ENCODE results near the gene KPNA2. TPM values are rescaled to one million over a fixed set of nuclear protein-coding genes. Genes with fewer than 3 reads are reported as not detected.
"Not testable (repeated sequence)": the region's sequence is repeated elsewhere in the genome, so short reads cannot be mapped to it uniquely, and the experiment has no call there.

The KPNA2 gene
- total and polyA plus RNA-seq, 11 donors = 10.6 to 50.7 (median 20.4) TPM

DNA sequence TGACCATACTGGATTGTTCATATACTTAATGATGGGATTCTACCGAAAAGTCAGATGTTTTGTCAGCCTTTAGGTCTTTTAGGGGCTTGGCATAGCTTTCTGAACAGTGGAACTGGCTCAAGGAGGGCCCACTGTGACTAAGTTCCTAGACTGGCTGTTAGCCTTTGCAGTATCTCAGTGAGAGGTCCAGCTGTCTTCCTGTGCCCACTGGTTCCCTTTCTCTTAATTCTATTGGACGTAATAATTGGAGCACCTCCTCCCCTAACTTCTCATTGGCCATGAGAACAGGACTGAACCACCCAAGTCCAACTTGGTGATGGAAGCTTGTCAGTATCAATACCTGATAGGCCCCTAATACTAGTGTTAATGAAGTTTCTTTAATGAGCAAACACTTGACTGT is 13.5 kb downstream of the KPNA2 start:
- Histone ChIP-seq H3K27ac (no peak overlapping the region), H3K9me3 (no peaks in the 10 kb centered on the region), H3K36me3 (peaks cover 0 to 33% (median 29%) of the 10 kb centered on the region in 9 donors), H3K27me3 (no peaks in the 10 kb centered on the region), H3K4me1 (peaks cover 3 to 29% (median 16%) of the 10 kb centered on the region in 12 donors), H3K4me3 (no peak overlapping the region)
- WGBS, 4 donors = 91 to 100% (median 98%) methylated on average over 2 of the region's 2 CpGs
- DNase-seq (no peak), ATAC-seq (no peak)
- intact Hi-C loops (cut with DNase I) = no loop called here
- TF ChIP-seq, protein P1, sequence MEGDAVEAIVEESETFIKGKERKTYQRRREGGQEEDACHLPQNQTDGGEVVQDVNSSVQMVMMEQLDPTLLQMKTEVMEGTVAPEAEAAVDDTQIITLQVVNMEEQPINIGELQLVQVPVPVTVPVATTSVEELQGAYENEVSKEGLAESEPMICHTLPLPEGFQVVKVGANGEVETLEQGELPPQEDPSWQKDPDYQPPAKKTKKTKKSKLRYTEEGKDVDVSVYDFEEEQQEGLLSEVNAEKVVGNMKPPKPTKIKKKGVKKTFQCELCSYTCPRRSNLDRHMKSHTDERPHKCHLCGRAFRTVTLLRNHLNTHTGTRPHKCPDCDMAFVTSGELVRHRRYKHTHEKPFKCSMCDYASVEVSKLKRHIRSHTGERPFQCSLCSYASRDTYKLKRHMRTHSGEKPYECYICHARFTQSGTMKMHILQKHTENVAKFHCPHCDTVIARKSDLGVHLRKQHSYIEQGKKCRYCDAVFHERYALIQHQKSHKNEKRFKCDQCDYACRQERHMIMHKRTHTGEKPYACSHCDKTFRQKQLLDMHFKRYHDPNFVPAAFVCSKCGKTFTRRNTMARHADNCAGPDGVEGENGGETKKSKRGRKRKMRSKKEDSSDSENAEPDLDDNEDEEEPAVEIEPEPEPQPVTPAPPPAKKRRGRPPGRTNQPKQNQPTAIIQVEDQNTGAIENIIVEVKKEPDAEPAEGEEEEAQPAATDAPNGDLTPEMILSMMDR (IDR thresholded peaks at IDR 0.05) = no peak
- no peak for TF ChIP-seq POLR2A (IDR thresholded peaks at IDR 0.05)

DNA sequence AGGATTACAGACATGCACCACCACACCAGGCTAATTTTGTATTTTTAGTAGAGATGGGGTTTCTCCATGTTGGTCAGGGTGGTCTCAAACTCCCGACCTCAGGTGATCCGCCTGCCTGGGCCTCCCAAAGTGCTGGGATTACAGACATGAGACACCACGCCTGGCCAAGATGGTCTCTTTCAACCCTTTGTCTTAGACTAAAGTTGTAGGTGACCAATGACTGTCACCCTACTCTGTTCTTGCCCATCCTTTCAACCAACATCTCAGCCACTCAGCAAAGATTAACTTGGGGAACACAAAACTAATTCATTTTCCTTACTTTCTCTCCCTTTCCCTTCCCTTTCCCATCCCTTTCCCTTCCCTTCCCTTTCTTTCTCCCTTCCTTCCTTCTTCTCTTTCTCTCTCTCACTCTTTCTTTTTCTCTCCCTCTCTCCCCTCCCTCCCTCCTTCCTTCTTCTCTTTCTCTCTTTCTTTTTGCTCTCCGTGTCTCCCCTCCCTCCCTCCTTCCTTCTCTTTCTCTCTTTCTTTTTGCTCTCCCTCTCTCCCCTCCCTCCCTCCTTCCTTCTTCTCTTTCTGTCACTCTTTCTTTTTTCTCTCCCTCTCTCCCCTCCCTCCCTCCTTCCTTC is 14.4 kb downstream of the KPNA2 start:
- not testable (repeated sequence) for H3K27me3 ChIP-seq, DNase-seq, H3K9me3 ChIP-seq, H3K4me3 ChIP-seq, ATAC-seq, H3K27ac ChIP-seq
- H3K36me3 ChIP-seq = peaks cover 0 to 24% (median 20%) of the 10 kb centered on the region in 9 donors
- intact Hi-C loops (cut with DNase I) = loop anchor here in 2 of 10 donors (10.0 kb wide), 3 partner anchors 55 to 155 kb away; no protein-coding TSS in a partner anchor
- H3K4me1 ChIP-seq = peaks cover 5 to 38% (median 22%) of the 10 kb centered on the region in 12 donors
- 84 to 90% (median 89%) methylated on average over 4 of the region's 4 CpGs for WGBS, 4 donors

DNA sequence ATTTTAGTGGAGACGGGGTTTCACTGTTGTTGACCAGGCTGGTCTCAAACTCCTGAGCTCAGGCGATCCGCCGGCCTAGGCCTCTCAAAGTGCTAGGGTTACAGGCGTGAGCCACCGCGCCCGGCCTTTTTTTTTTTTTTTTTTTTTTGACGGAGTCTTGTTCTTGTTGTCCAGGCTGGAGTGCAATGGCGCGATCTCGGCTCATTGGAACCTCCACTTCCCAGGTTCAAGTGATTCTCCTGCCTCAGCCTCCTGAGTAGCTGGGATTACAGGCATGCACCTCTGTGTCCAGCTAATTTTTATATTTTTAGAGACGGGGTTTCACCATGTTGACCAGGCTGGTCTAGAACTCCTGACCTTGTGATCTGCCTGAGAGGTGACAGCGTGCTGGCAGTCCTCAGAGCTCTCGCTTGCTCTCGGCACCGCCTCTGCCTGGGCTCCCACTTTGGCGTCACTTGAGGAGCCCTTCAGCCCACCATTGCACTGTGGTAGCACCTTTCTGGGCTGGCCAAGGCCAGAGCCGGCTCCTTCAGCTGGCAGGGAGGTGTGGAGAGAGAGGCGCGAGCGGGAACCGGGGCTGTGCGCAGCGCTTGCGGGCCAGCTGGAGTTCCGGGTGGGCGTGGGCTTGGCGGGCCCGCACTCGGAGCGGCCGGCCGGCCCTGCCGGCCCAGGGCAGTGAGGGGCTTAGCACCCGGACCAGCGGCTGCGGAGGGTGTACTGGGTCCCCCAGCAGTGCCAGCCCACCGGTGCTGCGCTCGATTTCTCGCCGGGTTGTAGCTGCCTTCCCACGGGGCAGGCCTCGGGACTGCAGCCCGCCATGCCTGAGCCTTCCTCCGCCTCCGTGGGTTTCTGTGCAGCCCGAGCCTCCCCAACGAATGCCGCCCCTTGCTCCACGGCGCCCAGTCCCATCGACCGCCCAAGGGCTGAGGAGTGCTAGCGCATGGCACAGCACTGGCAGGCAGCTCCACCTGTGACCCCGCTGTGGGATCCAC is 16.1 kb downstream of the KPNA2 start:
- intact Hi-C loops (cut with DNase I) = loop anchor here in 3 of 10 donors (2.0 to 10.0 kb wide), 4 partner anchors 53 to 153 kb away; no protein-coding TSS in a partner anchor
- WGBS, 4 donors = 96 to 97% (median 96%) methylated on average over 43 to 57 of the region's 57 CpGs
- not testable (repeated sequence) for H3K4me3 ChIP-seq

DNA sequence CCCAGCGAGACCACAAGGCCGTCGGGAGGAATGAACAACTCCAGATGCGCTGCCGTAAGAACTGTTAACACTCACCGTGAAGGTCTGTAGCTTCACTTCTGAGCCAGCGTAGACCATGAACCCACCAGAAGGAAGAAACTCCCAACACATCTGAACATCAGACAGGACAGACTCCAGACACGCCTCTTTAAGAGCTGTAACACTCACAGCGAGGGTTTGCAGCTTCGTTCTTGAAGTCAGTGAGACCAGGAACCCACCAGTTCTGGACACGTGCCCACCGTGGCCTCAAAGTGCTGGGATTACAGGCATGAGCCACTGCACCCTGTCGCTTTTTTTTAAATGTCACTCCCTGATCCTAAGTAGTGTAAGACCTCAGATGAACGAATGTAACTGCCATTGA is 17.3 kb downstream of the KPNA2 start:
- peak in 1 of 4 donors; percentile 25 for ATAC-seq
- Histone ChIP-seq H3K4me3 (no peak overlapping the region), H3K36me3 (no peaks in the 10 kb centered on the region), H3K9me3 (no peaks in the 10 kb centered on the region), H3K4me1 (peaks cover 0 to 31% (median 16%) of the 10 kb centered on the region in 12 donors), H3K27me3 (no peaks in the 10 kb centered on the region), H3K27ac (peak overlapping the region; percentile 52 to 93 (median 79))
- peak in 1 of 5 donors; percentile 48 for DNase-seq
- intact Hi-C loops (cut with DNase I) = loop anchor here in 3 of 10 donors (2.0 to 10.0 kb wide), 4 partner anchors 52 to 152 kb away; no protein-coding TSS in a partner anchor
- 82 to 88% (median 86%) methylated on average over 14 of the region's 14 CpGs for WGBS, 4 donors
- TF ChIP-seq, protein P1 (IDR thresholded peaks at IDR 0.05) = no peak
- TF ChIP-seq POLR2A (IDR thresholded peaks at IDR 0.05) = no peak

More for the DNA sequence above, 16.1 kb downstream of the KPNA2 start:
- not testable (repeated sequence) for H3K36me3 ChIP-seq, ATAC-seq, H3K9me3 ChIP-seq, DNase-seq, H3K27ac ChIP-seq, H3K27me3 ChIP-seq
- H3K4me1 ChIP-seq = peaks cover 5 to 41% (median 23%) of the 10 kb centered on the region in 12 donors

Data from heart left ventricle (tissue), 16 donors.